Ureter (tissue), 1 donor: ENCODE measurements around the gene PDE10A. TPM values are rescaled to one million over a fixed set of nuclear protein-coding genes. Genes with fewer than 3 reads are reported as not detected.

Experiments used
- DNase-seq: peaks from one replicate; pipeline ENCODE4 v3.0.0-alpha.2; 2020; ENCODE audit warnings: low spot score
- total RNA-seq: library from RNA; stranded (reverse); gene quantifications from one replicate; pipeline ENCODE4 v1.2.4, GENCODE V29; 2023
- donor health status: DM: yes; HTN: yes; CAD: no.

PDE10A gene
- total RNA-seq, 1 donor from 2014 or later: 47.0 TPM

DNA sequence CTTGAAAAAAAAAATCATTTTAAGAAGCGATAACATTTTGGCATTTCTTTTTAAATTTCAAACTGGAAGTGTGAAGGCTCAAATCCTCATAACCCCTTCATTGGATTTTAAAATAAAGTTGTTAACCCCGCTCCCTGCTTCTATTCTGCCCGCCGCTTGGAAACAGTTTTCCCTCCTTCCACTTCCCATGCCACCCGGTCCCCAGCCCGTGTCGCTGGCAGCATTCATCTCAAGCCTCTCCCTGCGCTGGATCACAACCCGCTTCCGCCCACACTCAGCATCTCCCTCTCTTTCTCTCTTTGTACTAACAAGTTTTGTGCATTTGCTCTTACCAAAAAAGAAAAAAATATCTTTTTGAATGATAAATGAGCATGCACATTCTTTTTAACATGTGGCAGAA lies 15.4 kb upstream of the PDE10A start:
- DNase-seq: no peak

DNA sequence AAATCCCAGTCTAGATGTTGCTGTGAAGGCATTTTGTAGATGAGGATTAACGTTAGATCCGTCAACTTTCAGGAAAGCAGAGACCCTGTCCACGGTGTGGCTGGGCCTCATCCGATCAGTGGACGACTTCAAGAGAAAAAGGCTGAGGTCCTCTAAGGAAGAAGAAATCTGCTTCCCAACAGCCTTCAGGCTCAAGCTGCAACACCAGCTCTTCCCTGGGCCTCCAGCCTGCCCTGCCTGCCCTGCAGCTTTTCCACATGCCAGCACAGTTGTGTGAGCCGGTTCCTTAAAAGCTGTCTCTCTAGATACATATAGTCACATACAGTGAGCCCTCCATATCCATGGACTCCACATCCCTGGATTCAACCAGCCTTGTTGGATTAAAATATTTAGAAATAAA lies 14.1 kb upstream of the PDE10A start:
- DNase-seq: no peak

DNA sequence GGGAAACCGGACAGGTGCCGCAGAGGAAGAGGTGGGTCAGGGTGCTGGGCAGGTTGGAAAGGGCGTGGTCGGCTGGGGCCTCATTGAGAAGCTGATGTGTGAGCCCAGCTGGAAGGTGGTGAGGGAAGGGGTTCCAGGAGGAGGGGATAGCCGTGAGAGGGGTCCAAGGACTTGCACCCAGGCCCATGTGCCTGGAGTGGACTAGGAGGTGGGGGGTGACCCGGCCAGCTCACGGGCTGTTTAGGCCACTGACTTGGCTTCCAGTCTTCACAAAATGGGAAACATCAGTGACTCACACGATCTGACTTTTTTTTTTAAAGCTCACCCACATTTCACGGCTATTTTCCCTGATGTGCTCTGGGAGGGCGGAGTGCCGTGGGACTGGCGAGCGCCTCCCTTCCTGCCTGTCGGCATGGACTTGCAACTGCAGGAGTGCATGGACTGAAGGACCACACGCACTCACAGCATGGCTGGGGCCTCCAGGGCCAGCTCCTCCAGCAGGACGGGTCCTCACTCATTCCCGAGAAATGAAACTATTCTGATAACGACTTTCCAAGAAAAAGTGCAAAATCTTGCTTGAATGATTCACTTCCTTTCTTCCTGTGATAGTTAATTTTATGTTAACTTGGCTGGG lies 13.5 kb upstream of the PDE10A start:
- DNase-seq: no peak

DNA sequence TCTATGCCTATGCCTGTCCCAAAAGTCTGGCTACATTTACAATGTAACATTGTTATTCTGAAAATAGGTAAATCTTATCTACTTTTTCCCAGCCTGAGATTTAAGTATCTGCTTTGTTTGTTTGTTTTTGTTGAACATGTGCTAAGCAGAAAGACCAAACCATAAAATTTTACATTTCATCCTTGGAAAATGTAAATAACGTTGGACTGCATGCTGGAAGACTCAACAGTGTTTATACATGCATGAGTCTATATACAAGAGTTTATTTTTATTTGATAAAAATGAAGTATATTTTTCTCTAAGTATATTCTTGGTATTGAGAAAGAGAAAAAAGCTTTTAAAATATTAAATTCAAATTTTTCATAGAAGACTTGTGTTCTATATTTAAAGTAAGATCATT lies 12.1 kb upstream of the PDE10A start:
- no peak for DNase-seq

DNA sequence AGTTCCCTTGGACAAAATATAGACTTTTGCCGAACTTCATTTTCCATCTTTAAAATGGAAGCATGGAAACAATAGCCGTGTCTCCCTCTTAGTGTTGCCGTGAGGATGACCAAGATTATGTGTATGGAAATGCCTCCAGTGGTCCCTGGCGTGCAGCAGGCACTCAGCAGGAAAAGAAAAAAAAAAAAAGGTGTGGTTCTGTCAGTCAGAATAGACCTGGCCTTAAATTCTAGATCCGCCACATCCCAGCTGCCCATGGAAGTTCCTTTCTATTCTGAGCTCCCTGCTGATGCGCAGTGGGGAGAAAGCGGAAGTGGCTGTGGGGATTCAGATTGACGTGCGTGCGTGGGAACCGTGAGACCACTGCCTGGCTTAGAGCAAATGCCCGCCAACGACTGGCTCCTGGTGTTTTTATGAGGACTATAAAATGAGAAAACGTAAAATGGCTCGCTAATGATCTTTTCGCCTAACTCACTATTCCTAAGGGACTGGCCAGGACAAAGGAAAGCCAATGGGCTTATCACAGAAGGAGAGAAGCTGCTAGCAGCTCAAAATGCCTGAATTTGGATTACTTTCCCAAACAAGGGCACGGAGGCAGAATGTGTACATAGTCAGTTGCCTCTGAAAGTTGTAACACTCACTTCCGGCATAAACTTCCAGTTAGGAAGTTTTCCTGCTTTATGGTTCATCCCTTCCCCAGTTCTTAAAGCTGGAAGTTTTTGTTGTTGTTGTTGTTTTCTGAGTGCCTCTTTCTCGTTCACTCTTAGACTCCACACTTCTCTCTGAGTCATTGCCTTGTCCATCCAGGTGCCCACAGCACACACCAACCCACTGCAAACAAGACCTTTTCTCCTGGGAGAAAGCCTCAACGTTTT lies 11.4 kb upstream of the PDE10A start:
- no peak for DNase-seq

DNA sequence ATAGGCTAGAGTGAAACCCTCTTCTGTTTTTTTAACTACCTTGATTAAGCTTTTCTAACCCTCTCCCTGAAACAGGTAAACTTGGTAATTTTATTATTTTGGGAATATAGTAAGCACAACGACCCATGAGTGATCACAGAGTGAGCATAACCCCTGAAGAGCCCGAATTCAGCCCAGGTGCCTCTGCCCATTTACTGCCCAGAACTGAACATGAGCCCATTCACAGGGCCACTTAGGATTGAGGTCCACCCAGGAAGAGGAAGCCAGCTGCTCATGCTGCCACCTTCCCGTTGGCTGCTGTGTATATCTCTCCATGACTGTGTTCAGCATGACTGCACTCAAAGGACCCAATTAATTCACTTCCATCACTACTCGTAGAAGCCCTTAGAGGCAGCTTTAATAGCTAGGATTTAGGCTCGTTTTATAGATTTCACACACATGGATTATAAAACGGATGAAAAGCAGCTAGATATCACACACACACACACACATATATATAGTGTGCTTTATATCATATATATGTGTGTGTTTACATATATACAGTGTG lies 8.3 kb upstream of the PDE10A start:
- no peak for DNase-seq

DNA sequence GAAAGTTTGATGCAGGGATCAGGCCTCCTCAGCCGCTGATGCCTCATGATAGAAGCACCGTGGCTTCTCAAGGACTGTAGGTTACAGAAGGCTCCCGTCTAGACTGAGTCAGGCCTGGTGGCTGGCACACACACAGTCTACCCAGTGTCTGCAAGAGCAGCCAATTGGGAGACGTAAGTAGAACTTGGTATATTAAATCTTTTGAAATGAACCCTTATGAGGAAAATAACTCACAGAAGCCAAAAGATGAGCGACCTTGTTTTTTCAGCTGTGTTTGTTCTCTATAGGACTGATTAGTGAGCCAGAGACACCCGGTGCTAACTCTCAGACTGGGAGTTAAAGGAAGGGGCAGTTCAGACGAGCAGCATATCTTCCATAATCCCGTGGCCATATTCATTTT lies 5.9 kb upstream of the PDE10A start:
- DNase-seq: no peak

DNA sequence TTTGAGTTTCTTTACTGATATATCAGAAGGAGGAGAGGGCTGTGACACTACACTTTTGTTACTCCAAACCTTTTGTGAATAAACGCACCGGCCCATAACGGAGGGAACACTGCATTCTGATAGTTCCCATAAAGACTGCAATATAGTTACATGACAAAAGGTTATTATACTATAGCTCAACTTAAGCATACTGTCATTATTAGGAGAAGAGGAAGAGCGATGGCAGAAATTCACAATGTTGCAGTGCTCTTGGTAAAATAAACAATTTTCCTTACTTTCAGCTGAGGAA lies 2.3 kb upstream of the PDE10A start:
- DNase-seq: no peak

DNA sequence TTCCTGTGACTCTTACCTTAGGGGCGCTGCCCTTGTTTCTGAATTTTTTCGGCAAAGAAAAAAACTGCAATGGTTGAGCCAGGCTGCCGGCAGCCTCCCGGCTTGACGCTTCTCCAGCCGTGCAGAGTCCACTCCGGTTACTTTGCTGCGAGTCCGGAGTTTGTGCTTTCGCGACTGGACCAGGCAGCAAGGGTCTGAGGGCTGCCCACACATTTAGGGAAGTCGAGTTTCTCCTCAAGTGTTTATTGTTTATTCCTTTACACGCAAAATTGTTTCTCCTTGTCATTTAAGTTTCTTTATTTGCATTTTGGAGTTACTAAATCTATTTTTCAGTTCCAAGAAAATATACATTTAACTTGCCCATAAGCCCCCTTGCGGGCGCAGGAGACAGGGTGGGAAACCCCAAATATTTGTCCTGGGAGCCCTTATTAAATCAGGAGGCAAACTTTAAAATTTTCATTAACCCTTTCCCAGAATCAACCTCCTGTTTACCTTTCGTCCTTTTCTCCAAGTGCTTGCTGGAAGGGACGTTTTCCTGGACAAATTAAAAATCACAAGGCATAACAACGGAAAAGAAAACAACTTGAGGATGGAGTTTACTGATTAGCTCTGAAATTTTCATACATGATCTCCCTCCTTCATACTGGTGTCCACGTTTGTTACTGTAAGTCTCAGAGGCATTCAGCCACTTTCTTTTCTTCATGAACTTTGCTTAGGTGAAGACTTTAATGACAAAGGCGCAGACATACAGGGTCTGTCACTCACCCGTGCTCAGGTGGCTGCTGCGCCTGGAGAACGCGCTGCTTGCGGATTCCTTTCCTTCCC lies 1.7 kb upstream of the PDE10A start:
- no peak for DNase-seq

DNA sequence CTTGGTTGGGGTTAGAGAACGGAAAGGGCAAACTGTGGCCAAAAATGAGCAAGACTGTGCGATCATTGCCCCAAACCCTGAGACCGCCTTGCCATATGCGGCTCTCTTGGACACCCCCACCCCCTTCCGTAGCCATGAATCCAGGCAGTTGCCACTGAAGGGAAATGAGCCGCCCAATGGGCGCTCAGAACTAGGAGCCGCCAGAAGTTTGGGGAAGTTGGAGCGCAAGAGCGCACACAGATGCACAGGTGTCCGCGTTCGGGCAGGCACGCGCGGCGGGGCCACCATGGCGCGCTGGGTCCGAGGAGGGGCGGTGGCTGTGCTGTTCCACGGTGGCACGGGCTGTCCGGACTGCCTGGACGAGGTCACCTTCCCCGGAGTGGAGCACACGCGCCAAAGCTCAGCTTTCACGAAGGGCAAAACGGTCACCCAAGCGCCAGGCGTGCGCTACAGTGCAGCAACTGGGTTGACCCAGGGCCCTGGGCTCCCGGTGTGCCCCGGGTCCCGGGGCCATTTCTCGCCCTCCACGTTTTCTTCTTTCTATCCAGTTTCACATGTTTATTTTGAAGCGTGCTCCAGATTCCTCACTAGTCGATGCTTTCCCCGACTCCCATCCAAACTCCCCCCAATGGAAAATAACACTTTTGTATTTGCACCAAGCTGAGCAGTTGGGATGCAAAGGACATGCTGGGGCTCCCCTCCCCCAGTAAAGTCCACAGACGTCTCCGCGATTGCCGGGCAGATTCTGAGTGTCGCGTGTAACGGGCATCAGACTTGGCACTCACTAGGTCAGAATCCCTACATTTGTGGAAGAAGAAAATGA lies 906 bp upstream of the PDE10A start:
- DNase-seq: no peak

DNA sequence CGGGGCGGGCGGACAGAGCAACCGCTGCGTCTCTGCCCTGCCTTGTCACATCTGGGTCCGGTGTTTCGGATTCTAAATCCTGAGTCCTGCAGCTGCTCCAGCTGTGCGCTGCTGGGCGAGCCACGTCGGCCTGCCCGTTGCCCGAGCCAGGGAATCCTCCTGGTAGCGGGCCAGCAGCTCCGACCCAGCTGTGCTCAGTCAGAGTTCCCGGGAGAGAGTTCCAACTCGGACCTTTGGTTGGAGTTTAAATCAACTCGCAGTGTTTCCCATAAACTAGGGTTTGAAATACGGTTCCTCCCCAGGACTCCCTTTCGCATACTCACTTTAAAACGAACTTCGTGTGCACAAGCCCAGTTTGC lies 315 bp upstream of the PDE10A start:
- DNase-seq: no peak

DNA sequence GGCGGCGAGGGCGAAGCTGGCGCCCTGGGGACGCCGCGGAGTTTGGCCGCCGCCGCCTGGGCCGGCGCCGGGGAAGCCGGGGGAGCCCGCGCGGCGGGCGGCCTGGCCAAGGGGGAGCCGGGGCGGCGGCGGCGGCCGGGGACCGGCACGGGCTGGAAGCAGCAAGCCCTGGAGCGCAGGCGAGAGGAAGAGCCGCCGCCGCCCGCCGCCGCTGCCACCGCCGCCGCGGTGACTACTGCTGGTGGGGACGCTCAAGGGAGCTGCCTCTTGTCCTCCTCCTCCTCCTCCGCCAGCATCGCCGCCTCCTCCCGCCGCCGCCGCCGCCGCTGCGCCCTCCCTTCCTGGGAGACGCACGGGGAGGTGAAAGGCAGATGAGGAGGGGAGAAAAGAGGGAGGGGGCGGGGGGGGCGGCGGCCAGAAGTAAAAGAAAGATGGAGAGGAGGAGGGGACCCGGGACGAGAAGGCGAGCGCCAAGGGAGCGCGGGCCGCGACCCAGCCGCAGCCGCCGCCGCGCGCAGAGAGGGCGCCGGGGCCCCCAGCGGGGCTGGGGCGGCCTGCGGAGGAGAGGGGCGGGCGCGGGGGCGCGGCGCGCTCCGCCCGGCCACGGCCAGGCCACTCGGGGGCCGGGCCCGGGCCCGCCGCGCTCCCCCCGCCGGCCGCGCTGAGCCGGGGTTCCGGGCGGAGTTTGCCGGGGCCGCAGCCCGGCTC lies 846 bp downstream of the PDE10A start:
- DNase-seq: no peak

DNA sequence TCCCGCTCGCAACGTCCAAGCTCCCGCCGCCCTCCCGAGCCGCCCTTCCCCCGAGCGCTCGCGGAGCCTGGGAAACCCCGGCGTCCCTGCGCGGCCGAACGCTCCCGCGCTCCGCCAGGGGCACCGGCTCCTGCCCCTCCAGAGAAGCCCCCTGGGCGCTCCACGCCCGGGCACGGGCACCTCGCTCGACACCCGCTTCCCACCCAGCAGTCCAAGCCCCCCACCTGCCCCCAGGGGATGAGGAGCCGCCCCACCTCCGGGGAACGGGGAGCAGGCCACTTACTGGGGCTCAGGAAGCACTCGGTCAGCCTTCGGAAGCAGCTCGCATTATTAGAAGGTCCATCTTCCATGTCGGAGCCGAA lies 1.4 kb downstream of the PDE10A start:
- no peak for DNase-seq

DNA sequence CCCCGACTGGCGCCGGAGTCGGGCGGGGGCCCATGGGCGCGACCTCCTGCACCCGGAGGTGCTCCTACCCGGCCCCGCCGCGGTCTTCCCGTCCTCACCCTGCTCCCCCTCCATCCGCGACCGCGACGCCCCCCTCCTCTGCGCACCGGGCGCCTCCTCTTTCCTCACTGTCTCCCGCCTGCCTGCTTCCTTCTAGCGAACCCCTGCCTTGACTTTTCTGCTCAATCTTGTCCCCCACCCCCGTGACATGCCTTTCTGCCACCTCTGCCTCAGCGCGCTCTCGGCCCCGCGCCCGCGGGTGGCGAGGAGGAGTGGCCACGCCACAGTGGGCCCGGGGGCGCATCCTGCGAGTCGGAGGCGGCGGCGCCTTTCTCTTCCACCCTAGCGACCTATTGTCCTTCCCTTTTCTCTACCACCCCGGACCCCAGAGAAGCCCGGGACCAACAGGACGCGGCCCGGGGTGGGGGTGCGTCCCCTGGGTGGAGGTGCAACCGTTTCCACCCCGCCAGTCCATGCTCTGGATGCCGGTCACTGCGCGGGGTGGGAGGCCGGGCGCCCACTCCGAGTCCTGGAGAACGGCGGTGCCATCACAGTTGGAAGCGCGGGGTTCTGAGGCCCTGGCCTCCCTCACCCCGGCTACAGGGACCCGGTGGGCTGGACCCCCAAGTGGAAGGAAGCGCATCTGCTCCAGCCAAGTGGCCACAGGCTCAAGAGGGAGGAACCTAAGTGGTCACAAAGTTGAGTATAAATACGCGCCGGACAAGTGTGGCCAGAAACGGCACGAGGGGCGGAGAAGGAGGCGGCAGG lies 2.0 kb downstream of the PDE10A start:
- DNase-seq: no peak

DNA sequence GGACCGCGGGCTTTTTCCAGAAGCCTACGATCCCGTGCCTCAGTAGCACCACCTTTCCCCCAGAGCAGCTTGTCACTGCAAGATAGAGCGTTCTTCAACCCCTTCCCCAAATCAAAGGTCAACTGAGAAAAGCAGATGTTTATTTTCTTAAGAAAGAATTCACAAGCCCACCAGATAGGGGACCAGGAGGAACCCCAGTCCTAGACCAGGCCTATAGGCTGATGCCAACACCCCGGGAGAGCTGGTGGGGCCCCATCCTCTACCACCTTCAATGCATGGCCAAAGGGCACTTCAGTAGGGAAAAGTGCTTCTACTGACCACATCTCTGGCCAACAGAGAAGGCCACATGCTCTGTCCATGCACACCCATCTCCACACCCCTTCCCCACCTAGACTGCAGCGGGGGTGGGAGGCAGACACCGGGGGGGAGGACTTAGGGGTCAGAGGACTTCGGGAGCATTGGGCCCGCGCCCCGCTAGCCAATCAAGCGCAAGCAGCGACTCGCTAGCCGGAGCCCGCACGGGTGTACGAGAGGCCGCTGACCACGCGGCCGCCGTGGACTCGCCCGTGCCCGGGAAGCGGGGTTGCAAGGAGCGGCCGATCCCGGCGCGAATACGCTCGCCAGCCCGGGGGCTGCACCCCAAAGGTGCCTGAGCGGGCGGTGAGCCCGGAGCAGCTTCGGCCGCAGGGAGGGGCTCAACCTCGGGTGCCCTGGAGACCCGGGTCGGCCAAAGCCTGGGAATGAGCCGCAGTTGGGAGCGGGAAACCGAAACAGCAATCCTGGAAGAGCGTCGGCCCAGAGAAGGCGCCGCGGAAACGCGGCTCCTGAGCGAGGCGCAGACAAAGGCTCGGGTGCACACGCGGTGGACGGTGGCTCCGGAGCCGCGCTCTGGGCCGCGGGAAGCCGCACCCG lies 2.8 kb downstream of the PDE10A start:
- no peak for DNase-seq

DNA sequence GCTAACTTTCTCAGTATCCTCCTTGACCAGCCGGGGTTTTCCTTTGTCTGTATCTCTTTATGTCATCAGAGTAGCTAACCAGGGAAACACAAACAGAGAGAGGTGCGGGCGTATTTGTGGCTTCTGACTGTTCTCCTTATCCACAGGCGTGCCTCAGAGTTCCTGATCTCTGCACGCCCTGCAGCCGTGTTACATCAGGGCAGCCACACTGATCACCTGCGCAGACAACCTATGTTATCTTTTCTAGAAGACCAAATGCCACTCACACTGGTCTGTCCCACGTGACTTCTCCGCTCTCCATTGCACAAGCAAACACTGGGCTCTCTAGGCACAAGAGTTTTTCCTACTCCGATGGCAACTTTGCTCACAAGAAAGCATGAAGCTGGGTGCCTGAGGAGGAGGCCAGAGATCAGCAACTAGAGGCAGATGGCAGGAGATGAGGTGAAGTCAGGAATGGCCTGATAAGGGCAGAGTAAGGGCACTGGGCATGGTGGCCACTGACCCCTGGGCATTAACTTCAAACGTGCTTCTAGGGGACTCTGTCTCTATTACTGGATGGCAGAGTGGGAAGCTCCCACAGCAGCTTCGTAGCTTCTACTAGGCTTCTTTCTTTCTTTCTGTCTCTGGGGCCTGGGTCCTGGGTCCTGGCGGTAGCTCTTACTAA lies 4.5 kb downstream of the PDE10A start:
- DNase-seq: no peak

DNA sequence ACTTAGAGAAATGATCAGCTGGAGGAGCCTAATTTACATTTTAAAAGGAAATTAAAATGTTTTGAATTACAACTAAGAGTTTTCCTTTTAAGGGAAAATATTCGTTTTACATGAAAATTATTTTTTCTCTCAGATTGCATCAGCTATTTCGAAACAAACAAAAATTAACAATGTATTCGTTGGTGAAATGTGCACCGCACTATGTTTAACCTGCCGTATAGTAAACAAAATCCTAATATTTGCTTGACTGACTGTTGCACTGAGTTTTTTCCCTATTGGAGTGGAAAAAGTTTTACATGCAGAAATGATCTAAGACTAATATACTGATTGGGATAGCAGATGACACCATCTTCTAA lies 5.7 kb downstream of the PDE10A start:
- no peak for DNase-seq

DNA sequence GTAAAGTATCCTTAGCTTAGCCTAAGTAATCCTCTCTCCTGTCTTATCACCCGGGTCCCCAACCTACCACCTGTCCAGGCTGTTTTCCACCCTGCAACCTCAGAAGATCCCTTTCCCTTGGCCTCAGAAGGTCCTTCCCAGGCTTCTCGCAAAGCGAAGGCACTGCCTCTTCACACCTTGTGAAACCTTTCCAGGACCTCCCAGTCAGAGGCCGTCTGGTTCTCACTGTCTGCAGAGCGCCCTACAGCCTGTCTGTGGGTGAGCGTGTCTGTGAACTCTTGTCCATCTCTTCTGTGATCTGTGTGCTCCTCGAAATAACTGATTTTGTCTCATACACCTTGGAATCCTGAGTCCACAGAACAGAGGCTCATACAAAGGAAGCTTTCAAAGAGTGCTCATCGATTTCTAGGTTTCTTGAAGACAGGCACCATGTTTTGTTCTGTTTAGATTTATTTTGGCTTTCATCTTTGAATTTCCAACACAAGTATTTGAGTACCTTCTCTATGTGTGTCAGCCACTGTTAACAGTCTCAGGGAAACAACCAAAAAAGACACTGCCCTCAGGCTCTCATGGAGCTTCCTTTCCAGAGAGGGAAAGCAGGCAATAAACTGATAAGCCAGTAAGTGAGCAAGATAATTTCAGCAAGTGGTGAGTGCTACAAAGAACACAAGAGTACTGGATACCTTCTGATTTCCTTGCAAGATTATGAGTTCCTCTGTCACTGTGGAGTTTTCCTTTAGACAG lies 6.3 kb downstream of the PDE10A start:
- no peak for DNase-seq
